Retinal pigment epithelial cell (primary cell): ENCODE data around the gene CDH16.
"Not testable (repeated sequence)": the region's sequence is repeated elsewhere in the genome, so short reads cannot be mapped to it uniquely, and the experiment has no call there.

ENCODE experiments used
- DNase-seq: peaks from one replicate; pipeline ENCODE4 v3.0.0-alpha.2; 2010; ENCODE audit warnings: low read depth
- H3K4me3 ChIP-seq: 2 replicates; pipeline ENCODE4 v1.5.1; 2011; ENCODE audit warnings: mild to moderate bottlenecking, low read length, control low read depth, moderate library complexity
- CTCF ChIP-seq: conservative IDR thresholded peaks from 2 replicates; pipeline ENCODE4 v1.5.1; 2011; ENCODE audit warnings: low read depth, low read length, control low read depth, inconsistent platforms

CDH16 gene

DNA sequence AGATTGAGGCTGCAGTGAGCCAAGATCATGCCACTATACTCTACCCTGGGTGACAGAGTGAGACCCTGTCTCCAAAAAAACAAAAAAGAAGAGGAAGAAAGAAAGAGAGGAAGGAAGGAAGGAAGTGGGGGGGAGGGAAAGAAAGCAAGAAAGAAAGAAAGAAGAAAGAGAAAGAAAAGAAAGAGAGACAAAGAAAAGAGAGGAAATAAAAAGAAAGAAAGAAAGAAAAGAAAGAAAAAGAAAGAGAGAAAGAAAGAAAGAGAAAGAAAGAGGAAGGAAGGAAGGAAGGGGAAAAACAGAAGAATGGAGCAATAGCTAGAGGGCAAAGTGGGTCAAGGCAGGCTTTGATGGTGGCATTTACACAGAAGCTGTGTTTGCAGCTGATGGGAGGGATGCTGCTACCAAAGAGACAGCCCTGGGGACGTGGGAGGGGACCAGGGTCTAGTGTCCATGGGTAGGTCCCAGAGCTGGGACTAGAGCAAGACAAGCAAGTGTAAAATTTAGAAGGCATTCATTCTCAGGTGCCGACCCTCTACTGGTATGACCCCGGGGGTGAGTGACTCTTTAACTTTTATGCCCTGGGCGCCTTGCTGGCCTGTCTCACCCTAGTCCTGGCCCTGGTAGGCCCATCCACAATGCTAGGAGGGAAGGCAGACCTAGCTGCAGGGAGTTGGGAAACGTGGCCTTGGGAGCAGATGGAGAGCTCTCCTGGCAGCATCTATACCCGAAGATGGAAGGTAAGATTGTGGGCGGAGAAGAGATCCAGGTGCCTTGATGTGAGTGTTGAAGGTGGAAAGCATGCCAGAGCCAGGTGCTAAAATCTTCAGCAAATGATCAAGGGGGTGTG is 40.4 kb upstream of the CDH16 start:
- TF ChIP-seq CTCF = no peak
- no peak overlapping the region for H3K4me3 ChIP-seq
- no peak for DNase-seq

GRCh38 chr16:66956154-66956457 is 37.4 kb upstream of the CDH16 start:
- DNase-seq, H3K4me3 ChIP-seq: not testable (repeated sequence)

- H3K4me3 ChIP-seq, DNase-seq: not testable (repeated sequence)
Observed at GRCh38 chr16:66955363-66956153, 36.9 kb upstream of the CDH16 start.

DNA sequence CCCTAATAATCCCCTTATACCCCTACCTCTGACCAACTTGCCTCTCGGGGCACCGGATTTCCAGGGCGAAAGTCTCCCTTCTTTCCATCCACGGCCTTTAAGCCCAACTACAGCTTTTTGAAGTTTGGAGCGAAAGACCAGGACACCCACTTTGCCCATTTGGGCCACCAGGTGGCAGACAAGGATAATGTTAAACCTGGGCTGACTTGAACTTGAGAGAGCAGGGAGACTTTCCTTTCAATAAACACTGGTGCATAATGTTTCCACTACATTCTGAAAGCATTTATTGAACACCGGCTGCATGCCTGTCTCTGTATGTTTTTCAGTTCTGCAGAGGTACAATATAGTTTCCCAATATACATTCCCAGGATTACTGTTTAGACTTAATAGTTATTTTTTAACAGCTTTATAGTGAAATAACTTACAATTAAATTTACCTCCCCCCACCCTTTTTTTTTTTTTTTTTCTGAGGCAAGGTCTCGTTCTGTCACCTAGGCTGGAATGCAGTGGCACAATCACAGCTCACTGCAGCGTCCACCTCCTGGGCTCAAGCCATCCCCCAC is 35.5 kb upstream of the CDH16 start:
- DNase-seq = no peak
- peak; percentile 88 for TF ChIP-seq CTCF
- H3K4me3 ChIP-seq = no peak overlapping the region

GRCh38 chr16:66953462-66954096 is 34.9 kb upstream of the CDH16 start:
- no peak for DNase-seq
- TF ChIP-seq CTCF = no peak
- no peak overlapping the region for H3K4me3 ChIP-seq

DNA sequence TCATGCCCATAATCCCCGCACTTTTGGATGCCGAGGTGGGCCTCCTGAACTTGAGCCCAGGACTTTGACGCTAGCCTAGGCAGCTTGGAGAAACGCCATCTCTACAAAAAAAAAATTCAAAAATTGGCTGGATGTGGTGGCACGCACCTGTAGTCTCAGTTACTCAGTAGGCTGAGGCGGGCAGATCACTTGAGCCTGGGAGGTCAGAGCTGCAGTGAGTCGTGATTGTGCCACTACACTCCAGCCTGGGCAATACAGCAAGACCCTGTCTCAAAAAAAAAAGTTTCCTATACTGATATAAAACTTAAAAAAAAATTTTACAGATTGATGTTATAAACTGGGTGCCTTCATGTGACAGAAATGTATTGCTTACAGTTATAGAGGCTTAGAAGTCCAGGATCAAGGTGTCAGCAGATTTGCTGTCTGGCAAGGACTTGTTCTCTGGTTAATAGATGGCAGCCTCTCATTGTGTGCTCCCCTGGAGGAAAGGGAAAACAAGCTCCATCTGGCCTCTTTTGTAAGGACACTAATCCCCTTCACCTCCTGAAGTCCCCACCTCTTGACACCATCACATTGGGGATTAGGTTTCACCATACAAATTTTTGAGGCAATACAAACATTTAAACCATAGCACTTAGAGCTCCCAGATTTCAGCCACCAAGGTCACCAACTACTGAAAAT is 33.9 kb upstream of the CDH16 start:
- no peak for DNase-seq
- H3K4me3 ChIP-seq = no peak overlapping the region
- no peak for TF ChIP-seq CTCF

- H3K4me3 ChIP-seq = no peak overlapping the region
- TF ChIP-seq CTCF = no peak
Observed at GRCh38 chr16:66950971-66951790, 32.5 kb upstream of the CDH16 start.

More at GRCh38 chr16:66950971-66951790, 32.5 kb upstream of the CDH16 start:
- DNase-seq = no peak
